Natural killer cell (primary cell): Measurements from ENCODE around the gene VMAC. TPM values are rescaled to one million over a fixed set of nuclear protein-coding genes. Genes with fewer than 3 reads are reported as not detected.

Experiments
- ATAC-seq, 3 donors: fragments of 150-1000 bp in 2 of 3; fragments of 200-7000 bp in 1 of 3; cut with Tn5 transposase; 1 replicate in 1 of 3; 2 replicates in 2 of 3; pipeline ENCODE4 v1.10.0; 2021; ENCODE audit warnings: mild to moderate bottlenecking in 2 of 3, moderate library complexity in 2 of 3
- DNase-seq, 2 donors: peaks; one replicate each; pipeline versions ENCODE4 v3.0.0 to v3.0.0-alpha.2; 2013 to 2021; ENCODE audit warnings: mixed read lengths in 1 of 2
- H3K27ac ChIP-seq: one replicate; pipeline ENCODE4 v1.5.1; 2013; ENCODE audit warnings: mild to moderate bottlenecking, low read length
- H3K27me3 ChIP-seq: one replicate; pipeline ENCODE4 v1.6.1; 2013; ENCODE audit warnings: low read length; ENCODE audit not compliant: control insufficient read depth, insufficient read depth
- H3K36me3 ChIP-seq: one replicate; pipeline ENCODE4 v1.6.1; 2013; ENCODE audit warnings: low read length; ENCODE audit not compliant: control insufficient read depth, insufficient read depth
- H3K4me1 ChIP-seq: one replicate; pipeline ENCODE4 v1.6.1; 2013; ENCODE audit warnings: low read length; ENCODE audit not compliant: control insufficient read depth, insufficient read depth
- H3K4me3 ChIP-seq: one replicate; pipeline ENCODE4 v1.5.1; 2013; ENCODE audit warnings: low read length
- H3K9me3 ChIP-seq: one replicate; pipeline ENCODE4 v1.6.1; 2013; ENCODE audit warnings: low read length; ENCODE audit not compliant: control insufficient read depth, insufficient read depth
- H3K27ac Mint-ChIP-seq, 2 donors: one replicate each; pipeline ENCODE4 v1.8.0; 2022; ENCODE audit warnings: mild to moderate bottlenecking in 2 of 2, mixed read lengths in 2 of 2, moderate library complexity in 1 of 2
- H3K27me3 Mint-ChIP-seq, 2 donors: one replicate each; pipeline ENCODE4 v1.8.0; 2022; ENCODE audit warnings: low read depth in 2 of 2, mixed read lengths in 2 of 2
- H3K36me3 Mint-ChIP-seq: one replicate; pipeline ENCODE4 v1.8.0; 2022; ENCODE audit warnings: mixed read lengths
- H3K4me1 Mint-ChIP-seq, 2 donors: one replicate each; pipeline ENCODE4 v1.8.0; 2022; ENCODE audit warnings: mixed read lengths in 2 of 2
- H3K4me3 Mint-ChIP-seq: one replicate; pipeline ENCODE4 v1.8.0; 2022; ENCODE audit warnings: mild to moderate bottlenecking, moderate library complexity, mixed read lengths
- H3K9me3 Mint-ChIP-seq, 2 donors: one replicate each; pipeline ENCODE4 v1.8.0; 2022; ENCODE audit warnings: mixed read lengths in 2 of 2
- WGBS: methylation state at CpG from one replicate; pipeline ENCODE4 v1.1.7; 2013; ENCODE audit warnings: missing lambda C conversion rate; ENCODE audit not compliant: insufficient coverage; 5-methylcytosine and 5-hydroxymethylcytosine counted together
- intact Hi-C: fragments of 100-400 bp; cut with micrococcal nuclease; formaldehyde crosslinking; loops from one replicate; pipeline ENCODE4 v1.14.2; 2022
- total RNA-seq, 4 donors: library from RNA; stranded (reverse); fragments of 120-200 nt in 1 of 4; gene quantifications; one replicate each; pipeline versions ENCODE4 v1.2.3 to v1.2.4, GENCODE V29; 2013 to 2022
- TF ChIP-seq, protein P1 (sequence below): fragments of 200-600 bp; IDR thresholded peaks from one replicate; pipeline ENCODE4 v1.8.0; 2022; ENCODE audit warnings: antibody characterized with exemption

VMAC gene
- total RNA-seq, 3 donors from 2014 or later (not counting 1 experiment from before 2014, with no cell fraction given) = 21.1 to 26.3 (median 24.2) TPM

DNA sequence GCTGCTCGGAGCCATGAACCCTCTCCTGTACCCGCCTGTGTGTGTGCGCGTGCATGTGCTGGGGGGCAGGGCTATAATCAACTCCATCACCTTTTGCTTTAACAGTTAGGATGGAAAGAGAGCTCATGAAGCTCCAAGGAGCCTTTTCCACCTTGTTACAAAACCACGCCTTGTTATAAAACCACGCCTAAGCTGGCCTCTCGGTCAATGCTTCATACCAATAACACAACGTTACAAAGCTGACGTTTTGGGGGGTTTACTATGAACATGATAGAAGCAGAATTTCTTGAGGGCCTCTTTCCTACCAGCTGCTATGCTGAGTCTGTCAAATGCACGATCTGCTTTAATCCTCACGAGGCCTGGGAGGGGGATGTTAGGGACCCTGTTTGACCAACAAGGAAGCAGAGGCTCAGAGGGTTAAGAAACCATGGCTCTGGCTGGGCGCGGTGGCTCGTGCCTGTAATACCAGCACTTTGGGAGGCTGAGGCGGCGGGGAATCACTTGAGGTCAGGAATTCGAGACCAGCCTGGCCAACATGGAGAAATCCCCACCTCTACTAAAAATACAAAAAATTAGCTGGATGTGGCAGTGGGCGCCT lies 21.3 kb downstream of the VMAC start:
- WGBS = 97% methylated on average over 18 of the region's 18 CpGs
- no peak overlapping the region for H3K4me3 ChIP-seq
- no peaks in the 10 kb centered on the region for H3K9me3 ChIP-seq
- H3K27me3 ChIP-seq = no peaks in the 10 kb centered on the region
- no peaks in the 10 kb centered on the region for H3K4me1 ChIP-seq
- Mint-ChIP-seq H3K27ac (no peak overlapping the region), H3K36me3 (peaks cover 13% of the 10 kb centered on the region), H3K4me3 (no peak overlapping the region), H3K4me1 (no peaks in the 10 kb centered on the region), H3K27me3 (no peaks in the 10 kb centered on the region), H3K9me3 (no peaks in the 10 kb centered on the region)
- peaks cover 86% of the 10 kb centered on the region for H3K36me3 ChIP-seq
- H3K27ac ChIP-seq = no peak overlapping the region
- intact Hi-C loops = no loop called here
- DNase-seq = no peak
- TF ChIP-seq, protein P1, sequence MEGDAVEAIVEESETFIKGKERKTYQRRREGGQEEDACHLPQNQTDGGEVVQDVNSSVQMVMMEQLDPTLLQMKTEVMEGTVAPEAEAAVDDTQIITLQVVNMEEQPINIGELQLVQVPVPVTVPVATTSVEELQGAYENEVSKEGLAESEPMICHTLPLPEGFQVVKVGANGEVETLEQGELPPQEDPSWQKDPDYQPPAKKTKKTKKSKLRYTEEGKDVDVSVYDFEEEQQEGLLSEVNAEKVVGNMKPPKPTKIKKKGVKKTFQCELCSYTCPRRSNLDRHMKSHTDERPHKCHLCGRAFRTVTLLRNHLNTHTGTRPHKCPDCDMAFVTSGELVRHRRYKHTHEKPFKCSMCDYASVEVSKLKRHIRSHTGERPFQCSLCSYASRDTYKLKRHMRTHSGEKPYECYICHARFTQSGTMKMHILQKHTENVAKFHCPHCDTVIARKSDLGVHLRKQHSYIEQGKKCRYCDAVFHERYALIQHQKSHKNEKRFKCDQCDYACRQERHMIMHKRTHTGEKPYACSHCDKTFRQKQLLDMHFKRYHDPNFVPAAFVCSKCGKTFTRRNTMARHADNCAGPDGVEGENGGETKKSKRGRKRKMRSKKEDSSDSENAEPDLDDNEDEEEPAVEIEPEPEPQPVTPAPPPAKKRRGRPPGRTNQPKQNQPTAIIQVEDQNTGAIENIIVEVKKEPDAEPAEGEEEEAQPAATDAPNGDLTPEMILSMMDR = no peak
- ATAC-seq = no peak

DNA sequence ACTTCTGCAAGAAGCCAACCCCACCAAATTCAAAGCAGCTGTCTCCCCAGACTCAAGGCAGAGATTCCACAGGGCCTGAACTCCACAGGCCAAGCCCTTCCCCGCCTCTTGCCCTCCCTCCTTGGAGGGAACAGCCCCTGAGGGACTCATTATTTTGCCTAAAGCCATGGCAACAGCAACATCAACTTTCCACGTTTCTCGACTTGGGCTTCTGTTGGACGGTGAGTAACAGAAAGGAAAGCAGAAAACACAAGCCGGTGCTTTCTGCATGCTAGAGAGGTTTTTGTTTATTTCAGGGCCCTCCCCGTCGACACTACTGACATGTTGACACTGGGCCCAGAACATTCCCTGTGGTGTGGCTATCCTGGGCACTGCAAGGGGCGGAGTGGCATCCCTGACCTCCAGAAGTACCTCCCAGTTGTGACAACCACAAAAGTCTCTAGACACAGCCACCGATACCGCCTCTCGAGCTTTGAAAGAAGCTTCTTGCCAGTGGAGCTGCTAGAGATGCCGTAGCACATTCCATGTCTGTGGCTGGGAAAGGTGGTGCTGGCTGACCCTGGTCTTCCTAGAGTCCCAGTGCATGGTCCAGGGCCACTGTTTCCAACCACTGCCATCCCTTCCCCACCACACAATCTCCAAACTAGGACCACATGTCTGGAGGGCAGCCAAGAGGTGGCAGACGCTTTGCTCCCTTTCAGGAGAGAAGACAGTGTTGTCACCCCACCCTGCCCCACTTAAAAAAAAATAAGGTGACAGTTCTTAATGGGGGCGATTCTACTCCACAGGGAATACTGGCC lies 22.2 kb downstream of the VMAC start:
- 96% methylated on average over 14 of the region's 14 CpGs for WGBS
- H3K9me3 ChIP-seq = no peaks in the 10 kb centered on the region
- TF ChIP-seq, protein P1 = no peak
- Mint-ChIP-seq H3K27me3 (no peaks in the 10 kb centered on the region), H3K4me3 (no peak overlapping the region), H3K36me3 (peaks cover 13% of the 10 kb centered on the region), H3K9me3 (no peaks in the 10 kb centered on the region), H3K4me1 (no peaks in the 10 kb centered on the region), H3K27ac (no peak overlapping the region)
- no peak overlapping the region for H3K4me3 ChIP-seq
- no peaks in the 10 kb centered on the region for H3K27me3 ChIP-seq
- H3K36me3 ChIP-seq = peaks cover 88% of the 10 kb centered on the region
- no peak overlapping the region for H3K27ac ChIP-seq
- H3K4me1 ChIP-seq = no peaks in the 10 kb centered on the region
- DNase-seq (no peak), ATAC-seq (no peak)
- intact Hi-C loops = no loop called here

DNA sequence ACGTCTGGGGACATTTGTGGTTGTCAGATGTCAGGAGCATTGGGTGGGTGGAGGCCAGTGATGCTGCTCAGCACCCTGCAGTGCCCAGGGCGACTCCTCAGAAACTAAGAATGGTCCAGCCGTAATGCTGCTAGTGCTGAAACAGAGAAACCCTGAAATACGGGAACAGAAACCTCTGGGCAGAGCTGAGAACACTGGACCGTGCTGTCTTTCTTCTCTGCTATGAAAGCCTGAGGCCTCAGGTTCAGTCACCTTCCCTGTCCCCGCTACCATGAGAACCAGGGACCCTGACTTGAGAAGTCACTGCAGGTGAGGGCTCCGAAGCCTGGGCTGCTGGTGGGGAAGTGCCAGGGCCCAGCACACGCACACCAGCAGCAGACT lies 22.8 kb downstream of the VMAC start:
- Mint-ChIP-seq H3K4me1 (no peaks in the 10 kb centered on the region), H3K27ac (no peak overlapping the region), H3K4me3 (no peak overlapping the region), H3K27me3 (no peaks in the 10 kb centered on the region), H3K9me3 (no peaks in the 10 kb centered on the region), H3K36me3 (peaks cover 13% of the 10 kb centered on the region)
- TF ChIP-seq, protein P1 = no peak
- peaks cover 88% of the 10 kb centered on the region for H3K36me3 ChIP-seq
- no peak for DNase-seq
- H3K27ac ChIP-seq = no peak overlapping the region
- H3K9me3 ChIP-seq = no peaks in the 10 kb centered on the region
- H3K4me1 ChIP-seq = no peaks in the 10 kb centered on the region
- 88% methylated on average over 8 of the region's 8 CpGs for WGBS
- no peak overlapping the region for H3K4me3 ChIP-seq
- H3K27me3 ChIP-seq = no peaks in the 10 kb centered on the region
- intact Hi-C loops = no loop called here
- ATAC-seq = no peak
